Heart left ventricle (tissue), 13 donors: Measurements from ENCODE around the gene DISP2.
A peak's percentile ranks its signal among the peaks of the same experiment; 100 is the strongest.

Source experiments
- CTCF ChIP-seq, 12 donors: fragments of 200-600 bp; sonication (generic) in 4 of 12; IDR thresholded peaks; one replicate each; pipeline versions ENCODE4 v1.5.0 to v1.8.0; 2018 to 2022; ENCODE audit warnings: antibody characterized with exemption in 12 of 12, mild to moderate bottlenecking in 5 of 12
- POLR2A ChIP-seq, 2 donors: fragments of 450-650 bp; IDR thresholded peaks; one replicate each; pipeline ENCODE4 v1.6.1; 2017; ENCODE audit warnings: antibody characterized with exemption in 2 of 2, mild to moderate bottlenecking in 2 of 2, moderate library complexity in 2 of 2
- donor health status: ischemic (EF 13 %, LVEDD 7.1; RV severe dilation, severe dysfunction).
- donor health status: DM: no; HTN: yes; CAD: no.
- donor health status: DM: no; HTN: no; CAD: no.
- donor health status: ischemic (EF 25% LVEDD 6.9; RV normal size, moderate dysfunction).
- donor health status: ischemic (EF 25% LVEDD 5.7; RV mildly dilated, moderate dysfunction).
- donor health status: ischemic (EF 35%, LVEDD 5.7; RV mildly dilated, moderate dysfunction).
- donor health status: nonischemic (EF 11% LVEDD 7.7; RV severe dilation, severe dysfunction).
- donor health status: DM: yes; HTN: yes; CAD: no.
- donor health status: PGD.
- donor health status: ischemic (EF 29% LVEDD 5.4; RV normal size, mild dysfunction).
- donor health status: nonischemic (EF 23%, LVEDD 6.1; RV moderate dilation, normal function).

GRCh38 chr15:40323239-40323952 lies 34.6 kb upstream of the DISP2 start, which contains the start of gene INAFM2:
- TF ChIP-seq POLR2A (IDR thresholded peaks at IDR 0.05) (no peak), CTCF (IDR thresholded peaks at IDR 0.05) (peak; percentile 62 to 88 (median 75))
